Measurements from ENCODE around the gene MAD1L1.

Gene MAD1L1

DNA sequence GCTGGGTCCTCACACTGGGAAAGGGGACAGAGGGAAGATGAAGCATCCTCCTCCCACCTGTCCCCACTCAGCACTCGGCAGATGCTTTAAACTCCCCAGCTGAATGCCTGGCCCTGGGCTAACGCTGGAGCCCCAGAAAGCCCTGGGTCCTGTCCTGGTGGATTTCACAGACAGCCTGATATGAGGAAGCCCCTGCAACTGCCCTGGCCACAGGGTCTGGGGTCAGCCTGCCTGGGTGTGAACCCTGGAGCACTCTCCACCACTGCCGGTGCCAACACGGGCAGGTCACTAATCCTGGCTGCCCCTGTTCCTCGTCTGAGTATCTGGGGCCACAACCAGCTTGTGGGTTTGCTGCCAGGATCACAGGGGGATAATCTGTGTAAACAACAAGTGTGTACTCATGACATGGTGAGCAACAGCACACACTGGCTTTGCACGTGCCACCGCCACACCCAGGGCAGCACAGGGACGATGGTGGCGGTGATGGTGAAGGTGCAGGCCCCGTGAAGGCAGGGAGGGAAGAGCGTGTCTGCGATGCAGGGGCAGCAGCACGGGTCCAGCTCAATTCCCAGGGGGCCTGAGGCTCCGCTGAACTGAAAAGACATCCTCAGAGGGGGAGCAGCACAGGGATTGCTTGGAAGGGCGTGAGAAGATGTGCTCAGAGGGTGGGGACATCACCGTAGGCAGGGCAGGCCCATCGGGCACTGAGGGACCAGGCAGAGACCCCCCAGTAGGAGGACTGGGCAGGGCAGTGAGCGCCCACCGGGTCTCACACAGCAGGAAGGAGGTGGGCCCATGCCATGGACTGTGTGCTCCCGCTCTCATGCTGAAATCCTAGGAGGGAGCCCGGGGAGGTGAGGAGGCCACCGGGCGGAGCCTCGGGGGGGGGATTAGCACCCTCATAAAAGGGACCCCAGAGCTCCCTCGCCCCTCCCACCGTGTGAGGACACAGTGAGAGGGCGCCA is 238.7 kb downstream of the MAD1L1 start:
- Histone ChIP-seq H3K36me3 (ENCODE audit: low read length) (no peaks in the 10 kb centered on the region), H3K4me2 (ENCODE audit: low read depth, low read length, poor library complexity, severe bottlenecking) (no peak overlapping the region), H2AFZ (ENCODE audit: low read depth, low read length, severe bottlenecking) (no peak overlapping the region), H3K79me2 (ENCODE audit: insufficient read depth, low read length) (no peaks in the 10 kb centered on the region), H3K27me3 (ENCODE audit: low read length) (no peaks in the 10 kb centered on the region), H3F3A (ENCODE audit: insufficient read depth) (no peaks in the 10 kb centered on the region), H3K9ac (ENCODE audit: low read length) (no peak overlapping the region), H3K9me2 (replicated peaks; ENCODE audit: insufficient read depth, low read length) (no peaks in the 10 kb centered on the region), H3K4me3 (ENCODE audit: insufficient read depth, low read length, poor library complexity, severe bottlenecking) (no peak overlapping the region), H4K20me1 (ENCODE audit: low read depth, low read length) (no peaks in the 10 kb centered on the region), H3K9me3 (ENCODE audit: insufficient read depth, low read length) (no peaks in the 10 kb centered on the region), H3K27ac (ENCODE audit: low read depth, low read length) (no peak overlapping the region)
- TF ChIP-seq EZH2phosphoT487 (conservative IDR thresholded peaks at IDR 0.05; ENCODE audit: low read length), result no peak
- TF ChIP-seq CTCF (IDR thresholded peaks at IDR 0.05; ENCODE audit: insufficient read depth, low read length, poor library complexity, severe bottlenecking), result no peak

DNA sequence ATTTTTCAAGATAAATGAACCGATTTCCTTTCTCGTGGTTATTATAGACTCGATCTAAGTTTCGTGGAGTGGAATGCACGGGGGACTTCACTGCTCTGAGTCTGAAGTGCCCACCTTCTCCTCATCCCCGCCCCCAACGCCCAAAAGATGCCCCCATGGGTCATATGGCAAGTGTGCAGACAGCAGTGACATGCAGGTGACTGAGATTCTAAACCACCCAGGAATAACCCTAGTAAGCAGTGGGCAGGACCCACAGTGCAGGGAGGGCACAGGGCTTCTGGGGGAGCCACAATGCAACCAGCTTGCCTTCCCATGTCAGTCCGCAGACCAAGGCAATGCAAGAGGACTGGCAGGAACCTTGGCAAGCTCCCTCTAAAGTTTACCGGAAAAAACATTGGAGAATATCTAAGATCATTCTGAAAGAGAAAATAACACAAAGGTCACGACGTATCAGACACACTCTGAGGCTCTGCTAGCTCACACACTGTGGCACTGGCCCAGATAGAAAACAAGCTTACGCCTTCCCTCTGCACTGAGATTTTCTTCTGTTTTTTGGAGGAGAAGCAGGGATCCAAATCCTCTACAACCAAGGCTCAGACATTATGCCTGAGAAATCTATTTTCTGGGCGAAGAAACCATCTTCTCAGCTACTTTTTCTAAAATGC is 239.6 kb downstream of the MAD1L1 start:
- Histone ChIP-seq H2AFZ (ENCODE audit: low read depth, low read length, severe bottlenecking) (no peak overlapping the region), H3K36me3 (ENCODE audit: low read length) (no peaks in the 10 kb centered on the region), H3K27ac (ENCODE audit: low read depth, low read length) (no peak overlapping the region), H3F3A (ENCODE audit: insufficient read depth) (no peaks in the 10 kb centered on the region), H4K20me1 (ENCODE audit: low read depth, low read length) (no peaks in the 10 kb centered on the region), H3K4me2 (ENCODE audit: low read depth, low read length, poor library complexity, severe bottlenecking) (no peak overlapping the region), H3K9me3 (ENCODE audit: insufficient read depth, low read length) (no peaks in the 10 kb centered on the region), H3K79me2 (ENCODE audit: insufficient read depth, low read length) (no peaks in the 10 kb centered on the region), H3K9ac (ENCODE audit: low read length) (no peak overlapping the region), H3K9me2 (replicated peaks; ENCODE audit: insufficient read depth, low read length) (no peaks in the 10 kb centered on the region), H3K27me3 (ENCODE audit: low read length) (no peaks in the 10 kb centered on the region), H3K4me3 (ENCODE audit: insufficient read depth, low read length, poor library complexity, severe bottlenecking) (no peak overlapping the region)
- TF ChIP-seq EZH2phosphoT487 (conservative IDR thresholded peaks at IDR 0.05; ENCODE audit: low read length) (no peak), CTCF (IDR thresholded peaks at IDR 0.05; ENCODE audit: insufficient read depth, low read length, poor library complexity, severe bottlenecking) (no peak)

DNA sequence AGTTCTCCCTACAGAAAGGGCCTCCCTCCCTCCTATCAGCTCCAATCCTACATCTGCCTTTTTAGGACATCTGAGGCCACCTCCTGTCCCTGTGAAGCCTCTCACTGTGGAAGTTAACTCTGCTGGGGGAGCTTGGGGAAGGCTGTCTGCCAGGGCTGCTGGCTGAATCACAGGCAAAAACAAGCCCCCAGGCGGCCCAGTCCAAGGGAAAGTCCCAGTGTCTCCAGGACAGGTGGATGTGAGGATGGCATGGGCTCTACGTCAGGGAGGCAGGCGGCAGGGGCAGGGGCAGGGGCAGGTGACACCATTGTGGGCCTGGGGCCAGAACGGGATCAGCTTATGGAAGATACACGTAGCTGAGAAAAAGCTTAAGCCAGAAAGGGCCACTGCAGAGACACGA is 240.2 kb downstream of the MAD1L1 start:
- Histone ChIP-seq H3K4me2 (ENCODE audit: low read depth, low read length, poor library complexity, severe bottlenecking) (no peak overlapping the region), H4K20me1 (ENCODE audit: low read depth, low read length) (no peaks in the 10 kb centered on the region), H3K36me3 (ENCODE audit: low read length) (no peaks in the 10 kb centered on the region), H3K9me2 (replicated peaks; ENCODE audit: insufficient read depth, low read length) (no peaks in the 10 kb centered on the region), H3K9ac (ENCODE audit: low read length) (no peak overlapping the region), H3K4me3 (ENCODE audit: insufficient read depth, low read length, poor library complexity, severe bottlenecking) (no peak overlapping the region), H2AFZ (ENCODE audit: low read depth, low read length, severe bottlenecking) (no peak overlapping the region), H3K79me2 (ENCODE audit: insufficient read depth, low read length) (no peaks in the 10 kb centered on the region), H3K27me3 (ENCODE audit: low read length) (no peaks in the 10 kb centered on the region), H3F3A (ENCODE audit: insufficient read depth) (no peaks in the 10 kb centered on the region), H3K27ac (ENCODE audit: low read depth, low read length) (no peak overlapping the region), H3K9me3 (ENCODE audit: insufficient read depth, low read length) (no peaks in the 10 kb centered on the region)
- no peak for TF ChIP-seq CTCF (IDR thresholded peaks at IDR 0.05; ENCODE audit: insufficient read depth, low read length, poor library complexity, severe bottlenecking)
- no peak for TF ChIP-seq EZH2phosphoT487 (conservative IDR thresholded peaks at IDR 0.05; ENCODE audit: low read length)
